ENCODE results near the gene ZRANB2.

DNA sequence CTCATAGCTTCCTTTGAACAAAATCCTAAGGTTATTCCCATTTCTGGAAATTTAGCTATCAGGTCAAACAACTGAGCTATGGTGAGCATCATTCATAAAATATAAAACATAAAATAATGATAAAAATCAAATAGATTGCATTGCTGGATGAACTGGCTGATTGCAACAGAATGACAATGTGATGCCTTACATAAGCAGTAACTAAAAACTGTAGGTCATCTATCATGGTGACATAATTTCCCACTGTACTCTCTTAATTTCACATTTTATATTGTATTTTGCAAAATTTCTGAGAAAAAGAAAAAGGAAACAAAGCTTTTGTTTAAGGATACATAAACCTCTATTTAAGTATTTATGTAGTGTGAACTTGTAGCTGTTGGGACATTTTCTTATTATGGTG lies 37.8 kb downstream of the ZRANB2 start:
- TF ChIP-seq, protein P1, sequence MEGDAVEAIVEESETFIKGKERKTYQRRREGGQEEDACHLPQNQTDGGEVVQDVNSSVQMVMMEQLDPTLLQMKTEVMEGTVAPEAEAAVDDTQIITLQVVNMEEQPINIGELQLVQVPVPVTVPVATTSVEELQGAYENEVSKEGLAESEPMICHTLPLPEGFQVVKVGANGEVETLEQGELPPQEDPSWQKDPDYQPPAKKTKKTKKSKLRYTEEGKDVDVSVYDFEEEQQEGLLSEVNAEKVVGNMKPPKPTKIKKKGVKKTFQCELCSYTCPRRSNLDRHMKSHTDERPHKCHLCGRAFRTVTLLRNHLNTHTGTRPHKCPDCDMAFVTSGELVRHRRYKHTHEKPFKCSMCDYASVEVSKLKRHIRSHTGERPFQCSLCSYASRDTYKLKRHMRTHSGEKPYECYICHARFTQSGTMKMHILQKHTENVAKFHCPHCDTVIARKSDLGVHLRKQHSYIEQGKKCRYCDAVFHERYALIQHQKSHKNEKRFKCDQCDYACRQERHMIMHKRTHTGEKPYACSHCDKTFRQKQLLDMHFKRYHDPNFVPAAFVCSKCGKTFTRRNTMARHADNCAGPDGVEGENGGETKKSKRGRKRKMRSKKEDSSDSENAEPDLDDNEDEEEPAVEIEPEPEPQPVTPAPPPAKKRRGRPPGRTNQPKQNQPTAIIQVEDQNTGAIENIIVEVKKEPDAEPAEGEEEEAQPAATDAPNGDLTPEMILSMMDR (IDR thresholded peaks at IDR 0.05): no peak
- no peak for TF ChIP-seq POLR2AphosphoS5 (IDR thresholded peaks at IDR 0.05)

Measured in breast epithelium (tissue), 3 donors.